Measurements from ENCODE around the gene ENOX1. TPM values are rescaled to one million over a fixed set of nuclear protein-coding genes. Genes with fewer than 3 reads are reported as not detected.

Gene ENOX1
- total and polyA plus RNA-seq, 4 donors: 0.33 to 7.7 (median 1.1) TPM

DNA sequence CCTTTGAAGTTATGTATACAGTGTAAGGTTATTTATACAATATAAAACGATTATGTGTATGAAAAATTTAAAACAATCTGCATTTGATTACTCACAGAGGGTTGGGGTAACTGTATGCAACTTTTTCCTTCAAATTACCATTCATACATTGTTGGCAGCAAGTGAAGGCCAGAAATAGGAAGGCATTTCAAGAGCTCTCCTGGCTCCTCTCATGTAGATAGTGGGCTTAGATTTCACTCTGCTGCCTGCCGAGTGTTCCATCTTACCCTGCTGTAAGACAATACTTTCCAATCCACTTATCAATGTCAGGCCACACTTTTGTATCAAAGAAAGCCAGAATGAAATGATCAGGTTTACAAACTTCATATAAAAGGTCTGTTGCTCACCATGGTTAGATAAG lies 518.1 kb downstream of the ENOX1 start:
- H3K9ac ChIP-seq (ENCODE audit: insufficient read depth in 1 of 2, low read length in 2 of 2): no peak overlapping the region
- ATAC-seq (ENCODE audit: insufficient read depth, low FRiP score) (peak; percentile 25), DNase-seq (peak in 1 of 3 donors; percentile 34)
- H3K9me3 ChIP-seq (ENCODE audit: control insufficient read depth in 4 of 4, insufficient read depth in 3 of 4, low read length in 3 of 4): no peaks in the 10 kb centered on the region
- TF ChIP-seq, protein P1, sequence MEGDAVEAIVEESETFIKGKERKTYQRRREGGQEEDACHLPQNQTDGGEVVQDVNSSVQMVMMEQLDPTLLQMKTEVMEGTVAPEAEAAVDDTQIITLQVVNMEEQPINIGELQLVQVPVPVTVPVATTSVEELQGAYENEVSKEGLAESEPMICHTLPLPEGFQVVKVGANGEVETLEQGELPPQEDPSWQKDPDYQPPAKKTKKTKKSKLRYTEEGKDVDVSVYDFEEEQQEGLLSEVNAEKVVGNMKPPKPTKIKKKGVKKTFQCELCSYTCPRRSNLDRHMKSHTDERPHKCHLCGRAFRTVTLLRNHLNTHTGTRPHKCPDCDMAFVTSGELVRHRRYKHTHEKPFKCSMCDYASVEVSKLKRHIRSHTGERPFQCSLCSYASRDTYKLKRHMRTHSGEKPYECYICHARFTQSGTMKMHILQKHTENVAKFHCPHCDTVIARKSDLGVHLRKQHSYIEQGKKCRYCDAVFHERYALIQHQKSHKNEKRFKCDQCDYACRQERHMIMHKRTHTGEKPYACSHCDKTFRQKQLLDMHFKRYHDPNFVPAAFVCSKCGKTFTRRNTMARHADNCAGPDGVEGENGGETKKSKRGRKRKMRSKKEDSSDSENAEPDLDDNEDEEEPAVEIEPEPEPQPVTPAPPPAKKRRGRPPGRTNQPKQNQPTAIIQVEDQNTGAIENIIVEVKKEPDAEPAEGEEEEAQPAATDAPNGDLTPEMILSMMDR (IDR thresholded peaks at IDR 0.05; ENCODE audit: control extremely low read depth, extremely low read depth): no peak
- H3K27me3 ChIP-seq (ENCODE audit: control insufficient read depth in 3 of 3, insufficient read depth in 3 of 3, low read length in 2 of 3): no peaks in the 10 kb centered on the region
- peaks cover 0 to 19% (median 11%) of the 10 kb centered on the region in 5 donors for H3K4me1 ChIP-seq (ENCODE audit: control insufficient read depth in 5 of 5, insufficient read depth in 5 of 5, low read length in 5 of 5)
- WGBS, 2 donors: 49 to 74% methylated on average over 2 of the region's 2 CpGs
- no peaks in the 10 kb centered on the region for H3K36me3 ChIP-seq (ENCODE audit: control insufficient read depth in 4 of 4, insufficient read depth in 4 of 4, low read length in 4 of 4)
- H3K4me3 ChIP-seq: no peak overlapping the region
- H3K27ac ChIP-seq (ENCODE audit: low read depth in 1 of 2, low read length in 1 of 2): peak overlapping the region in 1 of 2 donors; percentile 79

DNA sequence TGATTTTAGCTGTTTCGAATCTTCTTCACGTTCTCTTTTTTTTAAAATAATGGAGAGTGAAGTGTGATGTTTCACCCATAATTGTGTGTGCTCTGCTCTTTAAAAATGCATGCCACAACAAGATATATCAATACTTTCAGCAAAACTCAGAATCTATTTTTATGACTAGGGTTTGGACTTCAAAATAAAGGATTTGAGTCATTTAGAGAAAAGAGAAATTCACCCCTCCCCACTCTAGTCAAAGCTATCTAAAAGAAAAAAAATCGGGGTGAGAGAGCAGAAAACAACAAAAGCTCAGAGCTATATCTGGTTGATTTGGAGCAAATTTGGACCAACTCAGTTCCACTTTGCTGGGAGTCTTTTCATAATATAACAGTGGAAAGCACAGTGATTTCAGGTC lies 518.9 kb downstream of the ENOX1 start:
- DNase-seq (no peak), ATAC-seq (ENCODE audit: insufficient read depth, low FRiP score) (no peak)
- WGBS, 2 donors: 85 to 90% methylated on average over 3 of the region's 3 CpGs
- no peaks in the 10 kb centered on the region for H3K9me3 ChIP-seq (ENCODE audit: control insufficient read depth in 4 of 4, insufficient read depth in 3 of 4, low read length in 3 of 4)
- TF ChIP-seq, protein P1 (IDR thresholded peaks at IDR 0.05; ENCODE audit: control extremely low read depth, extremely low read depth): no peak
- no peak overlapping the region for H3K9ac ChIP-seq (ENCODE audit: insufficient read depth in 1 of 2, low read length in 2 of 2)
- peak overlapping the region in 1 of 2 donors; percentile 21 for H3K27ac ChIP-seq (ENCODE audit: low read depth in 1 of 2, low read length in 1 of 2)
- no peaks in the 10 kb centered on the region for H3K36me3 ChIP-seq (ENCODE audit: control insufficient read depth in 4 of 4, insufficient read depth in 4 of 4, low read length in 4 of 4)
- no peak overlapping the region for H3K4me3 ChIP-seq
- peaks cover 0 to 19% (median 11%) of the 10 kb centered on the region in 5 donors for H3K4me1 ChIP-seq (ENCODE audit: control insufficient read depth in 5 of 5, insufficient read depth in 5 of 5, low read length in 5 of 5)
- H3K27me3 ChIP-seq (ENCODE audit: control insufficient read depth in 3 of 3, insufficient read depth in 3 of 3, low read length in 2 of 3): no peaks in the 10 kb centered on the region

DNA sequence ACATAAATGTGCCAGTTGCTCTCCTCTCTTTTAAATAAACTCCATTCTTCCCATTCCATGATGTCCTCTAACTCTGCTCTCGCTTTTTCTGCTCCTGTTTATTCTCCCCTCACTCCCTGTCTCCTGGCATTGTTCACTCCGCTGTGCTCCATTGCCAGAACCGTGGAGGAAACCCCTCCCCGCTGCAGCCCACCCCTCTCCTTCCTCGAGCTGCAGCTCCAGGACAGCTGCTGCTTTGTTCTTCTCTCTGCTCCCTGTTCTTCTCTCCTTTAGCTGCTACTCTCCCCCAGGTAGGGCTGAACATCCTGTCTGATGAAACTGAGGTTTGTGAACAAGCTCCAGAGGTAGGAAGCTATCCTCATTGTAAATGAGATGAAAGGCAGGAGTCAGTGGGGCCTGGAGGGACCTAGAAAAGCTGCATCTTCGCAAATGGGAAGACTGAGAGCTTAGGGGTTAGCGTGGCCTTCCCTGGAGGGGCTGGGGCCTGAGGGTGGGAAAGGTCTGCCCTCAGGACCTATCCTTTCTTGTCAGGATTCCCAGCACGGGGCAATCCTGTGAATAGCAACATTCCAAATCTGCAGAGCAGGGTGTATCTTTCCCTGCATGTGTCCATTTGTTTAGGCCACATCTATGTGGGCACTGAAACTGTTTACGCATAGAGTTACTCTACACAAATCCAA lies 519.7 kb downstream of the ENOX1 start:
- Histone ChIP-seq H3K27ac (ENCODE audit: low read depth in 1 of 2, low read length in 1 of 2) (no peak overlapping the region), H3K9me3 (ENCODE audit: control insufficient read depth in 4 of 4, insufficient read depth in 3 of 4, low read length in 3 of 4) (no peaks in the 10 kb centered on the region), H3K4me1 (ENCODE audit: control insufficient read depth in 5 of 5, insufficient read depth in 5 of 5, low read length in 5 of 5) (peaks cover 0 to 19% (median 11%) of the 10 kb centered on the region in 5 donors), H3K27me3 (ENCODE audit: control insufficient read depth in 3 of 3, insufficient read depth in 3 of 3, low read length in 2 of 3) (no peaks in the 10 kb centered on the region), H3K9ac (ENCODE audit: insufficient read depth in 1 of 2, low read length in 2 of 2) (no peak overlapping the region), H3K4me3 (no peak overlapping the region), H3K36me3 (ENCODE audit: control insufficient read depth in 4 of 4, insufficient read depth in 4 of 4, low read length in 4 of 4) (no peaks in the 10 kb centered on the region)
- 74 to 82% methylated on average over 9 of the region's 9 CpGs for WGBS, 2 donors
- ATAC-seq (ENCODE audit: insufficient read depth, low FRiP score) (no peak), DNase-seq (no peak)
- TF ChIP-seq, protein P1 (IDR thresholded peaks at IDR 0.05; ENCODE audit: control extremely low read depth, extremely low read depth): no peak
